Activated B cell treated with CpG ODN at 0.5 μM for 24 hours (primary cell): ENCODE data around the gene ITM2C. TPM values are rescaled to one million over a fixed set of nuclear protein-coding genes. Genes with fewer than 3 reads are reported as not detected.
A peak's percentile ranks its signal among the peaks of the same experiment; 100 is the strongest.

Source experiments
- ATAC-seq: fragments of 200-7000 bp; cut with Tn5 transposase; one replicate; pipeline ENCODE4 v1.10.0; 2021; ENCODE audit warnings: low read depth, mild to moderate bottlenecking, moderate library complexity
- CTCF ChIA-PET: fragments of 350-600 bp; sonication (Branson Sonifier 250); formaldehyde crosslinking; loops from one replicate; lab custom pipeline; 2021; ENCODE audit warnings: antibody characterized with exemption; lab: Charles Lee
- POLR2A ChIA-PET: fragments of 350-600 bp; sonication (Branson Sonifier 250); formaldehyde crosslinking; loops from one replicate; lab custom pipeline; 2021; ENCODE audit warnings: antibody characterized with exemption; lab: Charles Lee
- DNase-seq: peaks from one replicate; pipeline ENCODE4 v3.0.0; 2022
- H3K27ac Mint-ChIP-seq: one replicate; pipeline ENCODE4 v1.8.0; 2020; ENCODE audit warnings: mixed read lengths
- H3K27me3 Mint-ChIP-seq: one replicate; pipeline ENCODE4 v1.8.0; 2021; ENCODE audit warnings: mixed read lengths
- H3K36me3 Mint-ChIP-seq: one replicate; pipeline ENCODE4 v1.8.0; 2021; ENCODE audit warnings: low read depth, mixed read lengths
- H3K4me1 Mint-ChIP-seq: one replicate; pipeline ENCODE4 v1.8.0; 2021; ENCODE audit warnings: mixed read lengths
- H3K4me3 Mint-ChIP-seq: one replicate; pipeline ENCODE4 v1.8.0; 2020; ENCODE audit warnings: mild to moderate bottlenecking, mixed read lengths
- H3K9me3 Mint-ChIP-seq: one replicate; pipeline ENCODE4 v1.8.0; 2020; ENCODE audit warnings: mixed read lengths
- intact Hi-C: fragments of 100-400 bp; cut with micrococcal nuclease; formaldehyde crosslinking; loops from one replicate; pipeline ENCODE4 v1.15.1; 2024
- total RNA-seq: library from RNA; stranded (reverse); gene quantifications from 2 replicates; pipeline ENCODE4 v1.2.3, GENCODE V29; 2022
- TF ChIP-seq, protein P1 (sequence below): fragments of 200-600 bp; IDR thresholded peaks from one replicate; pipeline ENCODE4 v1.8.0; 2022; ENCODE audit warnings: antibody characterized with exemption, mild to moderate bottlenecking

The ITM2C gene
- total RNA-seq, 1 donor from 2014 or later = 102 TPM

- Mint-ChIP-seq H3K36me3 (no peaks in the 10 kb centered on the region), H3K4me3 (no peak overlapping the region), H3K9me3 (no peaks in the 10 kb centered on the region), H3K4me1 (peaks cover 39% of the 10 kb centered on the region), H3K27me3 (peaks cover 8% of the 10 kb centered on the region), H3K27ac (no peak overlapping the region)
- TF ChIP-seq, protein P1, sequence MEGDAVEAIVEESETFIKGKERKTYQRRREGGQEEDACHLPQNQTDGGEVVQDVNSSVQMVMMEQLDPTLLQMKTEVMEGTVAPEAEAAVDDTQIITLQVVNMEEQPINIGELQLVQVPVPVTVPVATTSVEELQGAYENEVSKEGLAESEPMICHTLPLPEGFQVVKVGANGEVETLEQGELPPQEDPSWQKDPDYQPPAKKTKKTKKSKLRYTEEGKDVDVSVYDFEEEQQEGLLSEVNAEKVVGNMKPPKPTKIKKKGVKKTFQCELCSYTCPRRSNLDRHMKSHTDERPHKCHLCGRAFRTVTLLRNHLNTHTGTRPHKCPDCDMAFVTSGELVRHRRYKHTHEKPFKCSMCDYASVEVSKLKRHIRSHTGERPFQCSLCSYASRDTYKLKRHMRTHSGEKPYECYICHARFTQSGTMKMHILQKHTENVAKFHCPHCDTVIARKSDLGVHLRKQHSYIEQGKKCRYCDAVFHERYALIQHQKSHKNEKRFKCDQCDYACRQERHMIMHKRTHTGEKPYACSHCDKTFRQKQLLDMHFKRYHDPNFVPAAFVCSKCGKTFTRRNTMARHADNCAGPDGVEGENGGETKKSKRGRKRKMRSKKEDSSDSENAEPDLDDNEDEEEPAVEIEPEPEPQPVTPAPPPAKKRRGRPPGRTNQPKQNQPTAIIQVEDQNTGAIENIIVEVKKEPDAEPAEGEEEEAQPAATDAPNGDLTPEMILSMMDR = no peak
- intact Hi-C loops = no loop called here
- ChIA-PET POLR2A (no interaction called here), CTCF (interaction anchor here (0.7 kb wide), 1 partner anchor 16 kb away, joined by 3 read pairs; no protein-coding TSS in a partner anchor)
- DNase-seq = no peak
- no peak for ATAC-seq
Measured at GRCh38 chr2:230861552-230862255, 3.0 kb upstream of the ITM2C start.

- ChIA-PET POLR2A (interaction anchor here (0.6 kb wide), 1 partner anchor 1075 kb away, joined by 3 read pairs; no protein-coding TSS in a partner anchor), CTCF (interaction anchor here (0.7 kb wide), 1 partner anchor 15 kb away, joined by 3 read pairs; no protein-coding TSS in a partner anchor)
- peaks cover 45% of the 10 kb centered on the region for H3K4me1 Mint-ChIP-seq
- no peak overlapping the region for H3K27ac Mint-ChIP-seq
- no peak overlapping the region for H3K4me3 Mint-ChIP-seq
- H3K27me3 Mint-ChIP-seq = peaks cover 8% of the 10 kb centered on the region
- ATAC-seq (no peak), DNase-seq (no peak)
- no peaks in the 10 kb centered on the region for H3K9me3 Mint-ChIP-seq
- intact Hi-C loops = no loop called here
- TF ChIP-seq, protein P1 = no peak
- H3K36me3 Mint-ChIP-seq = no peaks in the 10 kb centered on the region
Measured at GRCh38 chr2:230862292-230862691, 2.5 kb upstream of the ITM2C start.

GRCh38 chr2:230863031-230863430, 1.7 kb upstream of the ITM2C start:
- H3K27me3 Mint-ChIP-seq = peaks cover 2% of the 10 kb centered on the region
- DNase-seq (no peak), ATAC-seq (no peak)
- TF ChIP-seq, protein P1 = no peak
- H3K4me3 Mint-ChIP-seq = no peak overlapping the region
- no peaks in the 10 kb centered on the region for H3K36me3 Mint-ChIP-seq
- POLR2A ChIA-PET = interaction anchor here (0.6 kb wide), 1 partner anchor 1074 kb away, joined by 3 read pairs; no protein-coding TSS in a partner anchor
- intact Hi-C loops = no loop called here
- CTCF ChIA-PET = interaction anchor here (0.7 to 0.9 kb wide), 3 partner anchors 12 to 39 kb away, joined by 3 read pairs; no protein-coding TSS in a partner anchor
- no peaks in the 10 kb centered on the region for H3K9me3 Mint-ChIP-seq
- no peak overlapping the region for H3K27ac Mint-ChIP-seq
- peaks cover 49% of the 10 kb centered on the region for H3K4me1 Mint-ChIP-seq

DNA sequence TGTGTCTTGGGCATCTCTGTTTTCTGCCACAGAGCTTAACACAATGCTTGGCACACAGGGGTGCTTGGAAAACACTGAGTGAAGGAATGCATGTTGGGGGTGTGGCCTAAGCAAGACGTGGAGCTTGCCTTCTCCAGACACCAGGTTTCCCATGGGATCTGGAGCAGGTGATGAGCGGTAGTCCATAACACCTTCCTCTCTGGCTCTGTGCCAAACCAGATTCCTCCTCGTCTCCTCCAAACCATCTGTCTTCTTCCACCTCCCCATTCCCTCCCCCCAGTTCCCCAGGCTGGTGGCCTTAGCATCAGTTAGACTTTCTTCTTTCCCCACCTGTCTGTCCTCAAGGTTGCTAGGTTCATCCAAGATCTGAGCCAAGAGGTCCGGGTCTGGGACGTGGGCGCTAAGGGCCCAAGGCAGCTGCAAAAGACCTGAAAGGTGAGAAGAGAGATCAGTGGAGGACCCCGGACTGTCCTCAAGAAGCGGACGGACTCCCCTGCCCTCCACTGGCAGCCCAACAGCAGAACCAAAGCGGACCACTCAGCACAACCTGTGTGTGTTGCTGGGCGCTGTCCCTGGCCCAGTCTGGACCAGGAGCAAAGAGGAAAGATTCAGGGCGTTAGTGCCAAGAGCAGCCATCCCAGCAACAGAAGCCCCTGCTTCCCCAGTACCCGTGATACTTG, 1.2 kb upstream of the ITM2C start:
- CTCF ChIA-PET = interaction anchor here (0.7 to 0.9 kb wide), 3 partner anchors 13 to 39 kb away, joined by 3 read pairs; no protein-coding TSS in a partner anchor
- intact Hi-C loops = loop anchor here (1.0 to 2.0 kb wide), 4 partner anchors 10 to 50 kb away; no protein-coding TSS in a partner anchor
- POLR2A ChIA-PET = interaction anchor here (1.4 to 1.5 kb wide), 2 partner anchors 10 to 32 kb away, joined by 4 to 16 read pairs; no protein-coding TSS in a partner anchor
- ATAC-seq (no peak), DNase-seq (no peak)
- Mint-ChIP-seq H3K27me3 (peaks cover 2% of the 10 kb centered on the region), H3K27ac (peak overlapping the region; percentile 46), H3K4me1 (peaks cover 53% of the 10 kb centered on the region), H3K36me3 (no peaks in the 10 kb centered on the region), H3K9me3 (no peaks in the 10 kb centered on the region), H3K4me3 (peak overlapping the region; percentile 89)
- TF ChIP-seq, protein P1 = no peak
